ENCODE measurements around the gene MMUT.

DNA sequence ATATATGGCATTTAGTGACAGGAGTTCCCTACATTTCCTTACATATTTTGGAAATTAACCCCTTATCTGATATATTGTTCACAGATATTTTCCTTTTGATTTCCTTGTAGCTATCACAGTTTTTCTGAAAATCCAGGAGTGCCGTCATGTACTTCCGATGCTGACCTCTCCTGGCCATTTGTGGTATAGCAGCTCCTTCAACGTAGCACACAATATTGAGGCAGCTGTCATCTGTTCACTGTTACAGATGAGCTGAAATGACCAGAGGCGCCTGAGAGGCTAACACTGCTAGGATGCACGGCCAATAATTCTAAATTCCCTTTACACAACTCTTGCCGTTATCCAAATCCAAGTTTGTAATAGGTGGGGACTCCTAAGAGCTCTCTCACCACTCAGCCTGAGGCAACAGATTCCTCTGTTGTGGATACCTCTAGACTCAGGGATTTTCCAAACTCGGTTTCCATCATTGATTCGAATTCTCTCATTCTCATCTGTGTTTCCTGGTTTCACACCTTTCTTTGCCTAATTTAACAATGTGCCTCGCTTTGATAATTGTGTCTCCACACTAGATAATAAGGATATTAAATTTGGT, 53.0 kb downstream of the MMUT start:
- TF ChIP-seq ZZZ3 (IDR thresholded peaks at IDR 0.05; ENCODE audit: control insufficient read depth, insufficient read length, low read depth) = no peak
- TF ChIP-seq, protein P1, sequence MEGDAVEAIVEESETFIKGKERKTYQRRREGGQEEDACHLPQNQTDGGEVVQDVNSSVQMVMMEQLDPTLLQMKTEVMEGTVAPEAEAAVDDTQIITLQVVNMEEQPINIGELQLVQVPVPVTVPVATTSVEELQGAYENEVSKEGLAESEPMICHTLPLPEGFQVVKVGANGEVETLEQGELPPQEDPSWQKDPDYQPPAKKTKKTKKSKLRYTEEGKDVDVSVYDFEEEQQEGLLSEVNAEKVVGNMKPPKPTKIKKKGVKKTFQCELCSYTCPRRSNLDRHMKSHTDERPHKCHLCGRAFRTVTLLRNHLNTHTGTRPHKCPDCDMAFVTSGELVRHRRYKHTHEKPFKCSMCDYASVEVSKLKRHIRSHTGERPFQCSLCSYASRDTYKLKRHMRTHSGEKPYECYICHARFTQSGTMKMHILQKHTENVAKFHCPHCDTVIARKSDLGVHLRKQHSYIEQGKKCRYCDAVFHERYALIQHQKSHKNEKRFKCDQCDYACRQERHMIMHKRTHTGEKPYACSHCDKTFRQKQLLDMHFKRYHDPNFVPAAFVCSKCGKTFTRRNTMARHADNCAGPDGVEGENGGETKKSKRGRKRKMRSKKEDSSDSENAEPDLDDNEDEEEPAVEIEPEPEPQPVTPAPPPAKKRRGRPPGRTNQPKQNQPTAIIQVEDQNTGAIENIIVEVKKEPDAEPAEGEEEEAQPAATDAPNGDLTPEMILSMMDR (IDR thresholded peaks at IDR 0.05 in 2 of 3, conservative IDR thresholded peaks at IDR 0.05 in 1 of 3; ENCODE audit: control insufficient read depth in 2 of 3, extremely low read depth in 1 of 3, insufficient read depth in 1 of 3, low read depth in 3 of 3, low read length in 3 of 3) = peak; percentile 68 to 85 (median 81)
- TF ChIP-seq EZH2 (IDR thresholded peaks at IDR 0.05; ENCODE audit: borderline replicate concordance, control insufficient read depth, low read depth, low read length) = no peak
- TF ChIP-seq SMAD1 (IDR thresholded peaks at IDR 0.05; ENCODE audit: low read depth, partially characterized antibody) = no peak
- TF ChIP-seq NBN (IDR thresholded peaks at IDR 0.05) = no peak
- no peak for TF ChIP-seq POLR2AphosphoS2 (IDR thresholded peaks at IDR 0.05; ENCODE audit: low read depth, low read length)
- TF ChIP-seq ETV6 (conservative IDR thresholded peaks at IDR 0.05 in 1 of 2, IDR thresholded peaks at IDR 0.05 in 1 of 2; ENCODE audit: borderline replicate concordance in 1 of 2, low read depth in 1 of 2) = no peak
- no peak for TF ChIP-seq NRF1 (conservative IDR thresholded peaks at IDR 0.05; ENCODE audit: low read depth, low read length)

All from GM12878 (cell line).